Measurements from ENCODE around the gene ADGRL2.

DNA sequence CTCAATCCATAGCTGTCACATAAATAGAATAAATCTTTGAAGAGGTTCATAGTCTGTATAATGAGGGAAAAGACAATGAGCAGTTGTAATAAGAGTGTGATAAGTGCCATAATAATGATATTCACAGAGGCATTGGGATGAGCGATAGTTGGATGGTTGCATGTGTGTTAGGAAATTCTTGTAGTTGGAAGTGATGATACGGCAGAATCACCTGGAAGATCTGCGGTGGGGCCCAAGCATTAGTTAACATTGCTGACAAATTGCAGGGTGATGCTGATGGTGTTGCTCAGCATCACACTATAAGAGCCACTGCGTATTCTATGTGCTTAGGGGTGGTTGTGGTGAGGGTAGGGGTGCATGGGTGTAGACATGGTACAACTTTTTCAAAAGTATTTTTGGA is 41.1 kb downstream of the ADGRL2 start:
- TF ChIP-seq, protein P1, sequence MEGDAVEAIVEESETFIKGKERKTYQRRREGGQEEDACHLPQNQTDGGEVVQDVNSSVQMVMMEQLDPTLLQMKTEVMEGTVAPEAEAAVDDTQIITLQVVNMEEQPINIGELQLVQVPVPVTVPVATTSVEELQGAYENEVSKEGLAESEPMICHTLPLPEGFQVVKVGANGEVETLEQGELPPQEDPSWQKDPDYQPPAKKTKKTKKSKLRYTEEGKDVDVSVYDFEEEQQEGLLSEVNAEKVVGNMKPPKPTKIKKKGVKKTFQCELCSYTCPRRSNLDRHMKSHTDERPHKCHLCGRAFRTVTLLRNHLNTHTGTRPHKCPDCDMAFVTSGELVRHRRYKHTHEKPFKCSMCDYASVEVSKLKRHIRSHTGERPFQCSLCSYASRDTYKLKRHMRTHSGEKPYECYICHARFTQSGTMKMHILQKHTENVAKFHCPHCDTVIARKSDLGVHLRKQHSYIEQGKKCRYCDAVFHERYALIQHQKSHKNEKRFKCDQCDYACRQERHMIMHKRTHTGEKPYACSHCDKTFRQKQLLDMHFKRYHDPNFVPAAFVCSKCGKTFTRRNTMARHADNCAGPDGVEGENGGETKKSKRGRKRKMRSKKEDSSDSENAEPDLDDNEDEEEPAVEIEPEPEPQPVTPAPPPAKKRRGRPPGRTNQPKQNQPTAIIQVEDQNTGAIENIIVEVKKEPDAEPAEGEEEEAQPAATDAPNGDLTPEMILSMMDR (IDR thresholded peaks at IDR 0.05; ENCODE audit: borderline replicate concordance, extremely low read depth, low read length, poor library complexity, severe bottlenecking) = no peak
- no peak for TF ChIP-seq EZH2 (IDR thresholded peaks at IDR 0.05; ENCODE audit: borderline replicate concordance, low read depth, low read length, severe bottlenecking)

Data from DND-41 (cell line).